K562 (cell line): ENCODE data around the gene RPL19. TPM values are rescaled to one million over a fixed set of nuclear protein-coding genes. Genes with fewer than 3 reads are reported as not detected.

ENCODE experiments used
- HMG20A ChIP-seq: fragments of 450-650 bp; formaldehyde crosslinking; conservative IDR thresholded peaks from 2 replicates; pipeline ENCODE4 v1.4.0; 2020; ENCODE audit warnings: mild to moderate bottlenecking, mixed read lengths
- PHF20 ChIP-seq: fragments of 450-650 bp; IDR thresholded peaks from 2 replicates; pipeline ENCODE4 v1.6.1; 2018; ENCODE audit not compliant: partially characterized antibody
- ZBED1 ChIP-seq: IDR thresholded peaks from 2 replicates; pipeline ENCODE4 v1.6.1; 2014
- ZBTB1 ChIP-seq: sonication (generic); formaldehyde crosslinking; IDR thresholded peaks from 2 replicates; pipeline ENCODE4 v1.8.1; 2023; ENCODE audit warnings: missing genetic modification reagents, low read depth, mild to moderate bottlenecking, borderline replicate concordance
- ZKSCAN8 ChIP-seq: fragments of 200-800 bp; sonication (Bioruptor generic); IDR thresholded peaks from 2 replicates; pipeline ENCODE4 v1.6.1; 2016; ENCODE audit warnings: missing genetic modification characterization, missing compliant biosample characterization
- ZNF512 ChIP-seq: IDR thresholded peaks from 2 replicates; pipeline ENCODE4 v1.6.1; 2016; ENCODE audit warnings: missing genetic modification characterization, missing compliant biosample characterization
- polyA plus RNA-seq, 8 experiments: library from polyadenylated mRNA; depleted of rRNA in 4 of 8; stranded (reverse) in 5 of 8; unstranded in 3 of 8; fragments of >200 nt; fragmentation: Nextera tagmentation in 2 of 8; fragmentation: Illumina TruSeq in 1 of 8; extraction: Ambion mirVana in 2 of 8; extraction: Trizol in 1 of 8; gene quantifications; 2 replicates each; pipeline versions ENCODE4 v1.2.1 to v1.2.3, GENCODE V29; 2011 to 2014; ENCODE audit warnings: inconsistent platforms in 1 of 8, missing spikeins in 1 of 8
- total RNA-seq, 7 experiments: library from RNA; depleted of rRNA in 6 of 7; stranded (reverse); fragments of >200 nt in 6 of 7; fragmentation: Illumina TruSeq in 2 of 7; extraction: Trizol in 2 of 7; gene quantifications; 2 replicates each; pipeline versions ENCODE4 v1.2.1 to v1.2.3, GENCODE V29; 2011 to 2021; ENCODE audit warnings: low replicate concordance in 1 of 7

Gene RPL19
- total and polyA plus RNA-seq, 9 of the 15 experiments (the other 6 are each of a cell fraction or from before 2014, with no cell fraction given) = 2,263 to 4,614 (median 3,727) TPM

GRCh38 chr17:39222866-39223834, 23.1 kb downstream of the RPL19 start (continued):
- no peak for TF ChIP-seq ZNF512
- TF ChIP-seq HMG20A (CRISPR knock-in tag) = no peak
- TF ChIP-seq ZBTB1 (CRISPR knock-in tag) = no peak
- TF ChIP-seq ZKSCAN8 (CRISPR knock-in tag) = no peak
- TF ChIP-seq PHF20 = no peak
- no peak for TF ChIP-seq ZBED1
